Epithelial cell of proximal tubule (primary cell): ENCODE results near the gene MED8. TPM values are rescaled to one million over a fixed set of nuclear protein-coding genes. Genes with fewer than 3 reads are reported as not detected.

Experiments used
- DNase-seq: peaks from one replicate; pipeline ENCODE4 v3.0.0-alpha.2; 2011; ENCODE audit warnings: low read depth
- H3K4me3 ChIP-seq: 2 replicates; pipeline ENCODE4 v1.5.1; 2011; ENCODE audit warnings: low read depth, mild to moderate bottlenecking, low read length
- total RNA-seq: library from RNA; depleted of rRNA; stranded (reverse); fragments of >200 nt; gene quantifications from 2 replicates; pipeline ENCODE4 v1.2.3, GENCODE V29; 2015
- TF ChIP-seq, protein P1 (sequence below): conservative IDR thresholded peaks from 2 replicates; pipeline ENCODE4 v1.5.1; 2012; ENCODE audit warnings: low read depth, mild to moderate bottlenecking, low read length

Gene MED8
- total RNA-seq, 1 donor from 2014 or later = 25.2 TPM

- DNase-seq = no peak
- TF ChIP-seq, protein P1, sequence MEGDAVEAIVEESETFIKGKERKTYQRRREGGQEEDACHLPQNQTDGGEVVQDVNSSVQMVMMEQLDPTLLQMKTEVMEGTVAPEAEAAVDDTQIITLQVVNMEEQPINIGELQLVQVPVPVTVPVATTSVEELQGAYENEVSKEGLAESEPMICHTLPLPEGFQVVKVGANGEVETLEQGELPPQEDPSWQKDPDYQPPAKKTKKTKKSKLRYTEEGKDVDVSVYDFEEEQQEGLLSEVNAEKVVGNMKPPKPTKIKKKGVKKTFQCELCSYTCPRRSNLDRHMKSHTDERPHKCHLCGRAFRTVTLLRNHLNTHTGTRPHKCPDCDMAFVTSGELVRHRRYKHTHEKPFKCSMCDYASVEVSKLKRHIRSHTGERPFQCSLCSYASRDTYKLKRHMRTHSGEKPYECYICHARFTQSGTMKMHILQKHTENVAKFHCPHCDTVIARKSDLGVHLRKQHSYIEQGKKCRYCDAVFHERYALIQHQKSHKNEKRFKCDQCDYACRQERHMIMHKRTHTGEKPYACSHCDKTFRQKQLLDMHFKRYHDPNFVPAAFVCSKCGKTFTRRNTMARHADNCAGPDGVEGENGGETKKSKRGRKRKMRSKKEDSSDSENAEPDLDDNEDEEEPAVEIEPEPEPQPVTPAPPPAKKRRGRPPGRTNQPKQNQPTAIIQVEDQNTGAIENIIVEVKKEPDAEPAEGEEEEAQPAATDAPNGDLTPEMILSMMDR = no peak
- peak overlapping the region; percentile 61 for H3K4me3 ChIP-seq
Observed at GRCh38 chr1:43348809-43349593, 40.6 kb downstream of the MED8 start.

GRCh38 chr1:43348343-43348808, 41.2 kb downstream of the MED8 start:
- peak overlapping the region; percentile 61 for H3K4me3 ChIP-seq
- DNase-seq = no peak
- TF ChIP-seq, protein P1 = no peak

GRCh38 chr1:43346636-43347035, 43.0 kb downstream of the MED8 start:
- DNase-seq = no peak
- no peak overlapping the region for H3K4me3 ChIP-seq
- TF ChIP-seq, protein P1 = no peak

- no peak overlapping the region for H3K4me3 ChIP-seq
- TF ChIP-seq, protein P1 = no peak
- DNase-seq = no peak
Observed at GRCh38 chr1:43345120-43345519, 44.5 kb downstream of the MED8 start.

- no peak overlapping the region for H3K4me3 ChIP-seq
- DNase-seq = no peak
- TF ChIP-seq, protein P1 = no peak
Observed at GRCh38 chr1:43344267-43344850, 45.2 kb downstream of the MED8 start.

GRCh38 chr1:43340559-43340958, 49.0 kb downstream of the MED8 start:
- no peak for DNase-seq
- TF ChIP-seq, protein P1 = no peak
- no peak overlapping the region for H3K4me3 ChIP-seq
